ENCODE results near the gene DNAH10. TPM values are rescaled to one million over a fixed set of nuclear protein-coding genes. Genes with fewer than 3 reads are reported as not detected.

Gene DNAH10
- total and polyA plus RNA-seq, 2 experiments from 2014 or later, result 0.77 to 1.0 TPM

DNA sequence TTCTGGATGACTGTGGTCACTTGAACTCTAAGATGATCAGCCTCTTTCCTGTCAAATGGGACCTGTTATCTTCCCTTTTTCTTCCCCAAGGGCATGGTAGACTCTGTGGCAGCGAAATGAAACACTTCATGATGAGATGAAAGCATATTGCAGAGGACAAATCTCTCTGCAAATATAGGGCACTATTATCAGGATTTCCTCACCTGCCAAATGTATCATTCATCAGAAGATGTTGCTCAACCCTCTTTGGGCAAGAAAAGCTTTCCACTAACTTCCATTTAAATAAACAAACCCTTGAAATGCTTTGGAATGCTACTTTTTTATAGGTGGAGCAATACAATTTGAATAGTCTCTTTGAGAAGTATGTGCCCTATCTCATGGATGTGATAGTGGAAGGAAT is 105.0 kb downstream of the DNAH10 start:
- no peaks in the 10 kb centered on the region for H3K9me3 ChIP-seq (ENCODE audit: low read depth)
- TF ChIP-seq, protein P1, sequence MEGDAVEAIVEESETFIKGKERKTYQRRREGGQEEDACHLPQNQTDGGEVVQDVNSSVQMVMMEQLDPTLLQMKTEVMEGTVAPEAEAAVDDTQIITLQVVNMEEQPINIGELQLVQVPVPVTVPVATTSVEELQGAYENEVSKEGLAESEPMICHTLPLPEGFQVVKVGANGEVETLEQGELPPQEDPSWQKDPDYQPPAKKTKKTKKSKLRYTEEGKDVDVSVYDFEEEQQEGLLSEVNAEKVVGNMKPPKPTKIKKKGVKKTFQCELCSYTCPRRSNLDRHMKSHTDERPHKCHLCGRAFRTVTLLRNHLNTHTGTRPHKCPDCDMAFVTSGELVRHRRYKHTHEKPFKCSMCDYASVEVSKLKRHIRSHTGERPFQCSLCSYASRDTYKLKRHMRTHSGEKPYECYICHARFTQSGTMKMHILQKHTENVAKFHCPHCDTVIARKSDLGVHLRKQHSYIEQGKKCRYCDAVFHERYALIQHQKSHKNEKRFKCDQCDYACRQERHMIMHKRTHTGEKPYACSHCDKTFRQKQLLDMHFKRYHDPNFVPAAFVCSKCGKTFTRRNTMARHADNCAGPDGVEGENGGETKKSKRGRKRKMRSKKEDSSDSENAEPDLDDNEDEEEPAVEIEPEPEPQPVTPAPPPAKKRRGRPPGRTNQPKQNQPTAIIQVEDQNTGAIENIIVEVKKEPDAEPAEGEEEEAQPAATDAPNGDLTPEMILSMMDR (IDR thresholded peaks at IDR 0.05; ENCODE audit: low read depth, low read length), result no peak
- H3K4me1 ChIP-seq (ENCODE audit: low read depth), result no peaks in the 10 kb centered on the region
- H3K27me3 ChIP-seq, result no peaks in the 10 kb centered on the region
- no peak overlapping the region for H3K4me3 ChIP-seq
- no peaks in the 10 kb centered on the region for H3K36me3 ChIP-seq
- DNase-seq (ENCODE audit: low read depth in 1 of 2, low spot score in 1 of 2), result no peak
- H3K27ac ChIP-seq, result no peak overlapping the region

GRCh38 chr12:123868791-123869190 is 106.7 kb downstream of the DNAH10 start:
- Histone ChIP-seq H3K4me3 (no peak overlapping the region), H3K27me3 (no peaks in the 10 kb centered on the region), H3K4me1 (ENCODE audit: low read depth) (no peaks in the 10 kb centered on the region), H3K36me3 (no peaks in the 10 kb centered on the region), H3K9me3 (ENCODE audit: low read depth) (no peaks in the 10 kb centered on the region), H3K27ac (no peak overlapping the region)
- TF ChIP-seq, protein P1 (IDR thresholded peaks at IDR 0.05; ENCODE audit: low read depth, low read length), result no peak
- no peak for DNase-seq (ENCODE audit: low read depth in 1 of 2, low spot score in 1 of 2)

- no peaks in the 10 kb centered on the region for H3K4me1 ChIP-seq (ENCODE audit: low read depth)
- no peaks in the 10 kb centered on the region for H3K9me3 ChIP-seq (ENCODE audit: low read depth)
- TF ChIP-seq, protein P1 (IDR thresholded peaks at IDR 0.05; ENCODE audit: low read depth, low read length), result no peak
- no peak overlapping the region for H3K4me3 ChIP-seq
- no peaks in the 10 kb centered on the region for H3K27me3 ChIP-seq
- no peaks in the 10 kb centered on the region for H3K36me3 ChIP-seq
- H3K27ac ChIP-seq, result no peak overlapping the region
- no peak for DNase-seq (ENCODE audit: low read depth in 1 of 2, low spot score in 1 of 2)
These were observed 111.7 kb downstream of the DNAH10 start for GRCh38 chr12:123873793-123874192.

DNA sequence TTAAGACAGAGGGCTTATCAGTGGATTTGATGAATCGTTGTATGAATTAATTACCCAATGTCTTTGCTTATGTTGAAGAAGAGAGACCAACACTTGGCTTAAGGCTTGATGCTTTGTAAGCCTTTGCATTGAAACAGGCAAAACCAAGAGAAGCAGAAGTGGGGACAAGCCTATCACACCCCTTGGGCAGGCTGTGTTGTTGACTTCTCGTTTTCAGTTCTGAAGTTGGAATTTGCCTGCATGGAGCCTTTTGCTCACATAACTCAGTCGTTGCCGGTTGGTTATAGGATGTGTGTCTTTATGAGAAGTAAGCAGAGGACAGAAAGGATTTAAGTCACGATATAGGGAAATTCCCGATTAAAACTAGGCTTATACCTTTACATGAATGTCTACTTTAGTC is 115.9 kb downstream of the DNAH10 start:
- TF ChIP-seq, protein P1 (IDR thresholded peaks at IDR 0.05; ENCODE audit: low read depth, low read length), result no peak
- H3K36me3 ChIP-seq, result no peaks in the 10 kb centered on the region
- H3K27me3 ChIP-seq, result peaks cover under 1% of the 10 kb centered on the region
- H3K4me3 ChIP-seq, result no peak overlapping the region
- no peaks in the 10 kb centered on the region for H3K4me1 ChIP-seq (ENCODE audit: low read depth)
- no peak overlapping the region for H3K27ac ChIP-seq
- H3K9me3 ChIP-seq (ENCODE audit: low read depth), result no peaks in the 10 kb centered on the region
- no peak for DNase-seq (ENCODE audit: low read depth in 1 of 2, low spot score in 1 of 2)

DNA sequence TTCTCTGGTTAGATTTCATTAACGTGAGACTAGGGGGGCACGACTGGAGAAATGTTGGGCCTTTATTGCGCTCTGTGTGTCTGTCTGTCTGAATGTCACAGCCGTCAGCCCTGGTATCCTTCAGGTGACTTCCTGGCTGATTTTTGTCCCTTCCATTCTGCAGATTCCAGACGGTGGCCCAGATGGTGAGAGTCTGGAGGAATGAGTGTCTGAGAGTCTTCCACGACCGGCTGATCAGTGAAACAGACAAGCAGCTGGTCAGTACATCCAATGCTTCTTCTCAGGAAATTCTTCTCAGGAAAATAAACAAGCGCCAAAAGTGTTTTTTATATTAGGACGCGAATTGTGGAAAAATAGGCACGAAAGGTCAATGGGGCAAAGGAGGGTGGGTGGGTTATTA is 117.0 kb downstream of the DNAH10 start:
- H3K27ac ChIP-seq, result no peak overlapping the region
- H3K4me3 ChIP-seq, result no peak overlapping the region
- no peaks in the 10 kb centered on the region for H3K9me3 ChIP-seq (ENCODE audit: low read depth)
- H3K36me3 ChIP-seq, result no peaks in the 10 kb centered on the region
- no peak for DNase-seq (ENCODE audit: low read depth in 1 of 2, low spot score in 1 of 2)
- TF ChIP-seq, protein P1 (IDR thresholded peaks at IDR 0.05; ENCODE audit: low read depth, low read length), result no peak
- peaks cover 3% of the 10 kb centered on the region for H3K27me3 ChIP-seq
- H3K4me1 ChIP-seq (ENCODE audit: low read depth), result no peaks in the 10 kb centered on the region

GRCh38 chr12:123879691-123880090 is 117.6 kb downstream of the DNAH10 start:
- Histone ChIP-seq H3K9me3 (ENCODE audit: low read depth) (no peaks in the 10 kb centered on the region), H3K27me3 (peaks cover 3% of the 10 kb centered on the region), H3K4me1 (ENCODE audit: low read depth) (no peaks in the 10 kb centered on the region), H3K27ac (no peak overlapping the region), H3K4me3 (no peak overlapping the region), H3K36me3 (no peaks in the 10 kb centered on the region)
- no peak for DNase-seq (ENCODE audit: low read depth in 1 of 2, low spot score in 1 of 2)
- TF ChIP-seq, protein P1 (IDR thresholded peaks at IDR 0.05; ENCODE audit: low read depth, low read length), result no peak

Data from cardiac muscle cell (in vitro differentiated cells and primary cell).